GM19025 (cell line): ENCODE measurements around the gene GRAPL.
"Not testable (repeated sequence)": the region's sequence is repeated elsewhere in the genome, so short reads cannot be mapped to it uniquely, and the experiment has no call there.

Experiments
- ATAC-seq: cut with Tn5 transposase; IDR thresholded peaks from one replicate; pipeline ENCODE4 v1.9.1; 2021; ENCODE audit warnings: mild to moderate bottlenecking, low read depth, moderate library complexity; ENCODE audit not compliant: unreplicated experiment

The GRAPL gene

GRCh38 chr17:19187883-19188869 lies 60.8 kb downstream of the GRAPL start:
- ATAC-seq: not testable (repeated sequence)

DNA sequence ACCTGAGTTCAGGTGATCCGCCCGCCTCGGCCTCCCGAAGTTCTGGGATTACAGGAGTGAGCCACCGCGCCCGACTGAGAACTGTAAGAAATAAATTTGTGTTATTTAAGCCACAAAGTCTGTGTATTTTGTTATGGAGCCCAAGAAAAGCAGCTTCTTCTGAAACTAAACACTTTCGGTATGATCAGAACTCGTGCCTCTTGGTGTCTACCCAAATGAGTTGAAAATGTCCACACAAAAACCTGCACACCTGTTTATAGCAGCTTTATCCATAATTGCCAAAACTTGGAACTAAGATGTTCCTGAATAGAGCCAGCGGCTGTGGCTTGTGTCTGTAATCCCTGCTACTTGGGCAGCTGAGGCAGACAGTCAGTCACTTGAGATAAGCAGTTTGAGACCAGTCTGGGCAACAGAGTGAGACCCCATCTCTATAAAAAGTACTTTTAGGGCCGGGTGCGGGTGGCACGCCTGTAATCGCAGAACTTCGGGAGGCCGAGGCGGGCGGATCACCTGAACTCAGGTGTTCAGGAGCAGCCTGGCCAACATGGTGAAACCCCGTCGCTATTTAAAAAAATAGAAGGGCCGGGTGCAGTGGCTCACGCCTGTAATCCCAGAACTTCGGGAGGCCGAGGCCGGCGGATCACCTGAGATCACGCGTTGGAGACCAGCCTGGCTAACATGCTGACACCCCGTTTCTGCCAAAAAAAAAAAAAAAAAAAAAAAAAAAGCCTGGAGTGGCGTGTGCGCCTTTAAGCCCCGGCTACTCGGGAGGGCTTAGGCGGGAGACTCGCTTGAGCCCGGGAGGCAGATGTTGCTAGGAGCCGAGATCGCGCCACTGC lies 61.7 kb downstream of the GRAPL start:
- ATAC-seq: not testable (repeated sequence)

- not testable (repeated sequence) for ATAC-seq
Measured at GRCh38 chr17:19189781-19190405, 62.5 kb downstream of the GRAPL start.

DNA sequence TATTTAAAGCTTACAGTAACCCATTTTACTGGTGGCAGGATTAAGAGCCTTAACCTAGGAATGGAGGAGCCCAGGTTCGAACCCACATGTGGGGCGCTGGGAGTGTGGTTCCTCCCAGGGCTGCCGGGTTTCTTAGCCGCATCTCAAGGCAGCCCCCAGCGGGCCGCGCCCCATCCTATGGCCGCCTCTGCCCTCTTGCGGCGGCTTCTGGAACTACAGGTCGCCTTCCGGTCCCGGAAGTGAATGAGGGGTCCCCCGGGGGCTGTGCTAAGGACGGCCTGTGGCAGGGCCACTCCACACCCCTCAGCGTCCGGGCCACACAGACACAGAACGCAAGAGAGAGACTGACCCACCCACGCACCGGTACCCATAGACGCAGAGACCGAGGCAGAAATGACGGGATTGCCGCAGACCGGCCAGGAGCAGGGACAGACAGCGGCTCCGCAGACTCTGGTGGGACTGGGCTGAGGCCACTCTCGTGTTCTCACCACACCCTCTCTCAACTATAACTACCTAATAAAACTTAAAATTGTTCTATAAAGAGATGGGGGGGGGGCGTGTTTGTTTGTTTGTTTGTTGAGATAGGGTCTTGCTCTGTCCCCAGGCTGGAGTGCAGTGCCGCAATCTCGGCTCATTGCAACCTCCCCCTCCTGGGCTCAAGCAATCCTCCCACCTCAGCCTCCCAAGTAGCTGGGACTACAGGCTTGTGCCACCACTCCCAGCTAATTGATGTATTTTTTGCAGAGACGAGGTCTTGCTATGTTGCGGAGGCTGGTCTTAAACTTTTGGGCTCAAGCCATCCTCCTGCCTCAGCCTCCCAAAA lies 69.2 kb downstream of the GRAPL start:
- ATAC-seq: peak; percentile 89

GRCh38 chr17:19202448-19202847 lies 75.1 kb downstream of the GRAPL start:
- peak; percentile 63 for ATAC-seq

DNA sequence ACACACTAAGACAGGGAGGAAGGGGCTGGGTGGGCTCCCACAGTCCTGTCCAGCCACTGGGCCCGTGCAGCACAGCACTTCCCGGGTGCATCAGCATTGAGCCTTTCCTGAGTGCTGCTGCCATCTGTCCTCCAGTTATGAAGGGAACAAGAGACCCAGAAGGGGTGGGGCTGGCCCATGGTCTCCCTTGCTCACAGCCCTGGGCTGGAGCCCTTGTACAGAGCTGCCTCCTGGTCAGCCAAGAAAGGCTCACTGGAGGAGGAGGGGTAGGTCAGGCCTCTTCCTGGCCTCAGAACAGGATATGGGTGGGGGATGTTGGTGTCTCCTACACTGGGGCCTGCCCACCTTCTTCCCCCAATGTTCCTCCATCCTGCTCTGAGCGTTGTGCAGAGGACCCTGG lies 76.0 kb downstream of the GRAPL start:
- not testable (repeated sequence) for ATAC-seq
